Activated T-helper 1 cell treated with Interleukin-2 at 50 U/mL for 16 hours (primary cell): ENCODE results near the gene FAF1.

Experiments
- DNase-seq: peaks from one replicate; pipeline ENCODE4 v3.0.0-alpha.2; 2020; ENCODE audit warnings: low read depth

Gene FAF1

DNA sequence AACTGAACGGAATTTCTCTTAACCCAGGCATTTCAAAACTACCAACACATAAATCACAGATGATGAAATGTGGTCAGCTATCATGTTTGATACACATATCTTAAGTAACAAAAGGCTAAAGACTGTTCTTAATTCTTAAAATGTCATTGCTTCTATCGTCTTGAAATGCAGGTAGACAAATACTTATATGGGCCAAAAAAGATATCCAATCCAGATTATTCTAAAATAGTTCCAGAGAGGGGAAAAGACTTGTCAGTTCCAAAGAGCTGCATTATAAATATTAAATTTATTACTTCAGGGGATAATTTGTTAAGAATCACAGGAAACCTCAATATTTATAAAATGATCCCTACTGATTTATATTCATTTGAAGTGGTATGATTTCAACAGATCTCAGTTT, 259.4 kb downstream of the FAF1 start:
- no peak for DNase-seq

DNA sequence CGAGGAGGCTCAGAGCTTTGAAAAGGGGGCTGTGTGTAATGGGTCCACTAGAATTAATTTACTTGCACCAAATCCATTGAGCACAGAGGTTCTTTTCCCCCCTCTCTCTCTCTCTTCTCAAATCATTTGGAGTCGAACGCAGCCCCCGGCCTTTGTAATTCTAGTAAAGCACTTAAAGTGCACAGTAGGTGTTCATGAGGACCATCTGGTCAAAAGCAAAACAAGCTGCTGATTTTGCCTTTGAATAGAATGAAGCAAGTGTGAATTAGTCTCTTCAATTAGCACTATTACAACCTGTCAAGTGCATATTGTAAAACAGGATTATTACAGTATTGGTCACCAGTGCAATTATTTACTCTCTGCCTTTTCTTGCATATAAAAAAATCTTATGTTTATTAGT, 259.9 kb downstream of the FAF1 start:
- DNase-seq: no peak

DNA sequence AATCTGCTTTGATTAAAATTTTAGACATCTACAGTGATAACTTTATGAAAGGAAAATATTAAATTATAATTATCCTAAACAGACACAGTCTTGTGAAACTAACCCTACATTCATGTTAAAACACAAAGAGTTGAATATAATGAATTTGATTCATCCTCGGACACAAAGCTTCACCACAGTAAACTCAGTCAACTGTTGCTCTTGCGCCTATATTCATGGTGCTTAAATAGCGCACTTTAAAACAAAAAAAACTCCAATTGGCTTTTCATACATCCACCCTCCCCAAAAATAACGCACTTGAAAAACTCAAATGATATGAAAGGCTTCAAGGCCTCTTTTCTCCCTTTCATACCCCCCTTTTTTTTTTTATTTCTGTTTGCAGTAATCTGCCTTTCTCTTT, 260.3 kb downstream of the FAF1 start:
- no peak for DNase-seq

DNA sequence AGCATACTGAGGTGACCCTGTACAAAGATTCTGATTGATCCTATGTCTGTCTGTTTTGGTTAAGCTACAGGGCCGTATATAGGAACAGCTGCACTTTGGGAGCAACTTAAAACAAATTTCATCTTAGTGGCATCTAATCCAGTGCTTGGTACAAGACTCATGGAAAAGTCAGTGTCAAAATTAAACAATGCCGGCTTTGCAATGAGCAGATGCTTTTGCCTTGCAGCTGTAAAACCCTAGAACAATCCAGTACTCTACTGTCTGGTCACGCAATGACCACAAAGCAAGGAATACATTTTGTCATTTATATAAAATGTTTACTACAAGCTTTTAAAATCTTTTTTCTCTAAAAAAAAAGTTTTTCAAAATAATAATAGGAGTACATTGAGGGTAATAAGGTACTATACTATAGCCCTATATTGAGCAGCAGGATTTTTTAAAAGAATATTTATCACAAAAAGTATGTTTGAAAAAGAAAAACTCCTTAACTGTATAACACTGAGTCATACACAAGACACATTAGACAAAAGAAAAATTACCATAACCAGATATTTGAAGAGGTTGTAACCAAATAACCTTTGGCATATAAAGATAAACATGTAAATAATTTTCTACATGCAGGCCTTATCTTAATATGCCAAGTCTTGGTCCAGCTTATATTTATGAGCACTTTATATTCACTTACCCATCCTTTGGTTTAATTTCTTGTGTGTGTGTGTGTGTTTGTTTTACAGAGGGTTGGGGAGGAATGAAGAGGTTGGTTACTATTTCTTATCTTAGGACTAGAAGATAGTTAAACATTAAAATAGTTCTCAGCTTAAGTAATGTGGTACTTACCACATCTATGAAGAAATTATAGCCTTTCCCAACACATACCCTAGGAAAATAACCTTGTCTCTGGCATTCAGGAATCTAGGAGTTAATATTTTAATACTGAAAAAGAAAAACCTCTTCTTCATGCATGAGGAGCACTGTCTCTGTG, 262.3 kb downstream of the FAF1 start:
- DNase-seq: no peak

DNA sequence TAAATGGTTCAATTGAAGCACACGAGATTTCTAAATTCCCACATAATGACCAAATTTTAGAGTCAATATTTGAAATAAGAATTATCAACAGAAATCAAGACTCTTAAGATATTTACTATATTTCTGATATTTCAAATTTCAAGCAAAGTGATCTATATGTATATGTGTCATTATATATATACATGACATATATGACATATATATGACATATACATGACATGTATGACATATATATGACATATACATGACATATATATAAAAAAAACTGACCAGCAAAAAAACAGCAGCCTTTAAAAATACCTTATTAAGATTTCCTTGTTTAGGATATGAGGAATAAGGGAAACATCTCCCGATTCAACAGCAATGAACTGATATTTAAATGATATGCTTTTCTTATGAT, 266.2 kb downstream of the FAF1 start:
- no peak for DNase-seq

DNA sequence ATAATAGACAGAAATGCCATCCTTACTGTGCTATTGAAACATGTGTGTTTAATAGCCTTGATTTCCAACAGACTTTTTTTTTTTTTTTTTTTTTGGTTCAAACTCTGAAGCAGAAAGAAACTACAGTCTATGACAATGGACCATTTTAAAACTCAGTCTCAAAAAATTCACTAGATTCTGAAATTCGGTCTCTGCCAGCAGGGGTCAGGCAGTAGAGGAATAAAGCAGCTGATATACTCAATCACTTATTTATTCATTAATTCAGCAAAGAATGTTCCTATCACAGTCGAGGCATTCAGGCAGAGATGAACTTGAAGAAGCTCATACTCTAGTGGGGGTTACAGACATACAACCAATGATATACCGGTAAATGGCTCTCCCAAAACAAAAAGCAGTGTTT, 275.9 kb downstream of the FAF1 start:
- DNase-seq: no peak

DNA sequence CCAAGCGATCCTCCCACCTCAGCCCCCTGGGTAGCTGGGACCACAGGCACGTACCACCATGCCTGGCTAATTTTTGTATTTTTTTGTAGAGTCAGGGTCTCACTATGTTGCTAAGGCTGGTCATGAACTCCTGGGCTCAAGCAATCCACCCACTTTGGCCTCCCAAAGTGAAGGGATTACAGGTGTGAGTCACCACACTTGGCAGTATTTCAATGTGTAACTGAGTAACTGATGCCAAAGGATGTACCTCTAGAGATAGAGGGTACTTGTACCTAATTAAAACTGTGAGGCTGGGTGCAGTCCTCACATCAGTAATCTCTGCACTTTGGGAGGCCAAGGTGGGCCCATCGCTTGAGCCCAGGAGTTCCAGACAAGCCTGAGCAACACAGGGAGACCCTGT, 278.1 kb downstream of the FAF1 start:
- no peak for DNase-seq

DNA sequence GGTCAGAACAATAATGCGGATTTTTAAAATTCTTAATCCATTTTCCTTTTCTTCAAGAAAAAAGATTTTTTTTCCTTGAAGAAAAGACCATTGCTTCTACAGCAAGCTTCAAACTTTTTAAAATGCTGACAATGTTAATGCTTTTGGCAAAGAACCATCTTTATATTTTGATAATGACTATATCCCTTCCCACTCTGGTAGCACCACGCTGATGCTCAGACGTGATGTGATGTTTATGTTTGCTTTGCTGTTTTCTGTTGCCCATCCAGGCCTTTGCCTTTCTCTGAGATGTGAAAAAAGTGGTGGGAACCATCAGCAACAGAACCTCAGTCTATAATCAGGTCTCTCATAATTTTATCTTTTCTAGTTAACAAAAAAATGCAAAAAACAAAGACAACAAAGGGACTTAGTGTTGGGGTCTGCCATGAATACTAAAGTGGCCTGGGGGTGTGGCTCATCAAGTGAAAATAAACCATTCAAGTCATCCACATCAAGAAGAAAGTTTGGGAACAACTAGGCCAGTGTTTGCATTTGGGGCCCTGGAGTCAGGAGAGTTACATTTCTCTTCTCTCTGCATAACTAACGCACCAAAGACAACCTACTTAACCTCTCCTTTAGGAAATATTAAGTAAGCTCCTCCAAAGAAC, 292.2 kb downstream of the FAF1 start:
- DNase-seq: no peak

DNA sequence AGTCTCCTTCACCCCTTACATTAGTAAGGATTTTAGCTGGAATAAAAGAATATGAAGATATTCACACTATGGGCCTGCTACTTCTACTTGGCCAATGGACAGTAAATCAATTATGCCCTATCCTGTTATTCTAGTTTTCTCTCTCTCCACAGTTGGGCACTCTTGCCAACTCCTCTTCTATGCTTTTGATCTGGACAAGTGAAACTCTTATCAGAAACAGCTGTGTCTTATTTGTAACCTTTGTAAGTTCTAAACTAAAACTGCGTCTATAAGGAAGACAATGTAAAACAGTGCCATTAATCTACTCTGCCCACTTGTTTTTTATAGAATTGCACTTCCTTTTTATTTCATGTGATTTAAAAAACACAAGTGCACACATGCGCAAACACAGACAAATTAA, 292.8 kb downstream of the FAF1 start:
- no peak for DNase-seq

DNA sequence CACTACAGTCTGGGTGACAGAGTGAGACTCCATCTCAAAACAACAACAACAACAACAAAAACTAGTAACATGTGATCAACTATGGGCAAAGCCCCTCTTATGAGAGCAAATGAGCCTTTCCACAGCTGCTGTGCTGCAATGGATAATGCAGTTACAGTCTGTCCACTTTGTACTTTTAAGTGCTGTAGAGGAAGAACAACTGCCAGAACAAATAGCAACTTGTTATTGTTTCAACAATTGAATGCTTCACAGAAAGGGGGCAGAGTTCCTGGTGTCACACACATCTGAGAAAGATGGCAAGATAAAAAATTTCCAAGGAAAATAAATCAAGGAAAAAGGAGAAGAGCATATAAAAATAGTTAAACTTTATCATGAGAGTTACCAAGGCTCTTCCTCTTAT, 293.2 kb downstream of the FAF1 start:
- no peak for DNase-seq

DNA sequence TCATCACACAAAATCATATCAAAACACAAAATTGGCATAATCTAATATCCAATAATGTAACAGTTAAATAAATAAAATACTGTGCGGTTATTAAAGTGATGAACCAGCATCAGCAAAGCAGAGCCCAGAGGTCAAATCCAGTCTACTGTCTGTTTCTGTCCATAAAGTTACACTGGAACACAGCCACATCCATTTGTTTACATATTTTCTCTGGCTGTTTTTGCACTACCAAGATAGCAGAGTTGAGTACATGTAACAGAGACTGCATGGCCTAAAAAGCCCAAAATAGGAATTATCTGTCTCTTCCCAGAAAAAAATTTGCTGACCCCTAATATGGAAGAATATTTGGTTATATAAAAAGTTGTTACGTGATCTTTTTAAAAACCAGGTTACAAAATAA, 294.7 kb downstream of the FAF1 start:
- no peak for DNase-seq

DNA sequence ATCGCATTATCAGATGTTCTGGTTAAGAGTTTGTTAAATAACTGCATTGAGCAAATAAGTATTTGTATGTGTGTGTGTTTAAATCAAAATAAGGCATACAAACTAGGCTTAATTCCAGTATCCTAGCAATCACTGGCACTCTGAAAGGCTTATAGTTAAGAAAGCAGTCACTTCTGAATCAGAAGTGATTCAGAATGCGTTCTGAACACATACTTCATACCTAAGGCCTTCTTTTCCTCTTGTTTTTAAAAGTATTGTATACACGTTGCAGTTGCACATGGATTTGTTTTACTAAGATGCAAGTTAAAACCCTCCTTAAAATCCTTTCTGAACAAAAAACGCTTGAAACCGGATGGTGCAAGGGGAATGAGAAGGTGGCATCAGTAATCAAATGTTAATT, 298.4 kb downstream of the FAF1 start:
- no peak for DNase-seq

DNA sequence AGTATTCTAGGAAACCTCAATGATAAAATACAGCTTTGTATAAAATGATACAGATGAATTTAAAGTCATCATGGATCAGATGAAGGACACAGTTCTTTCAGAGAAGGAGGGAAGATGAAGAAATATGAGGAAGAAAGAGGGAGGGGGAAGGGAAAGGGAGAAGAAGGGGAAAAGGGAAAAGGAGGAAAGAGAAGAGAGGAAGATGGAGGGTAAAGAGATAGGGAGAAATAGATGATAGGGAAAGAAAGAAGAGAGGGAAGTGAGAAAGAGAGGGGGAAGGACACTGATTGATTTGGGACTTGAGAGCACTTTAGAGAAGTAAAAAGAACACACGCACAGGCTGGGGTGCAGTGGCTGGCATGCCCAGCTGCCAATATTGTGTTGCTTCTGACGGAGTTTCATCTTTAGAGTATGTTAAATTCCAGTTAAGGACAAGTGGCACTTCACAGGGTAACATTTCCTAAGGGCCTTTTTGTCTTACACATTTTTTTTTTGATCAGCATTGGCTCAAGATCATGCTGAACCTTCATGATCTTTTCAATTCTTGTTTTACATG, 300.9 kb downstream of the FAF1 start:
- no peak for DNase-seq

DNA sequence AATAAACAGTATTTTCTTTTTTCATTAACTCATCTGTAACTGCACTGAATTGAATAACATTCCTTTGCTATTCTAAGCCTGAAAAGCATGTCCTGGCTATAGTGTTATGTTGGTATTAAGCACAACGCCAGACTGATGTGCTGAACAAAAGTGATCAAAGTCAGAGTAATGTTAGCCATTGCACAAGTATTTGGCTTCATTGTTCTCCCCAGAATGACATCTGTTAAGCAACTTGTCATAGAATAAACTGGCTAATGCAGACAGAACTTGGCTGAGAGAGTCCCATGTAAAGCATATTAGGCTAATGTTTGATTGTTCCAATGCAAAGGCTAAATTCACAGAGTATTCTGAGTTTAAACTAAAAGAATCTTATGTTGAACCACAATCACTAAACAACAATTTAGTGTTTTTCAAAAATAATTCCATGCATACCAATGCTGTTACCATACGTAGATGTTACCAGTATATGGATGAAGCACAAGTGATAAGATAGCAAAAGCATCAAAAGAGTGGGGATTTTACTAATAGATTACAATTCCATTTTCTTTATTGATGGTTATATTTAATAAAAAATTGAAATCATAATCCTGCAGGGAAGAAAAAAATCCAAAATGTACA, 301.5 kb downstream of the FAF1 start:
- DNase-seq: no peak

DNA sequence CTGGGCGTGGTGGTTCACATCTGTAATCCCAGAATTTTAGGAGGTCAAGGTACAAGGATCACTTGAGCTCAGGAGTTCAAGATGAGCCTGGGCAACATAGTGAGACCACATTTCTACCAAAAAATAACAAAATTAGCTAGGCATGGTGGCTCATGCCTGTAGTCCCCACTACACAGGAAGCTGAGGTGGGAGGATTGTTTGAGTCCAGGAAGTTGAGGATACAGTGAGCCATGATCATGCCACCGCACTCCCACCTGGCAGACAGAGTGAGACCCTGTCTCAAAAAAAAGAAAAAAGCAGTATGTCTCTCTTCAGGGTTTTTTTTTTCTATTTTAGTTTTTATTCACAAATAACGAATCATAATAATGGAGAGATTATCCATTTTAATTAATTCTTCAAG, 303.1 kb downstream of the FAF1 start:
- no peak for DNase-seq

DNA sequence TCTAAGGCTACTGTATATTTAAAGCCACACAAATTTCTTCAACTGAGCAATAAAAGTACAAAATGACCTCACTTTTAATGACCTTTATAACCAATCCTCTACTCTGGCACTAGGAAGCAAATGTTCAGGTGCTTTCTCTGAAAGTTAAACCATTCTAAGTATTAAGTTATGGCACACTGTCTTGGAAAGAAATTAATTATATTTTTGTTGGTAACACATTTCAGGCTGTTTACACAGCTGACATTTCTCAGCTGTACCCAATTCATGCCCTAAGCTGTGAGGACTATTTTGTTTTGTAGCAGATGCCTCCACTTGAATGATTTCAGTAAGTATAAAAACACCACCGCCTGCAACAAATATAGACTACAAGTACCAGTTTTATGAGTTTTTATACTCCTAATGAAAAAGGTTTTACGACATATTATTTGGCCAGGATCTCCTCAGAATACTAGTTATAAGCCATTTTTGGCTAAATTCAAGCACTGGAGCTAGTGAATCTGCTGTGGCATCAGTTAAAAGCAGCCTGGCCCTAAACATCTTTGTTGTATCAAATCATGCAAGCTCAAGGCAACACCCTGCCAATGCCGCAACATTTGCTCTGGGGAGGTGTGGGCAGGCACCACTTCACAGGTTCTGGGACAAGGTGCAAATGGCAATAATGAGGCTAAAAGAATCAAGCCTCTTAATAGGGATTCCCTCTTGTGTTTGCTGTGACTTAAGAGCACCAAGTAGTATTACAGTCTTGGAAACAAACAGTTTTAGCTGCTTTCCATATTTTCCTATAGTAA, 308.4 kb downstream of the FAF1 start:
- DNase-seq: no peak

DNA sequence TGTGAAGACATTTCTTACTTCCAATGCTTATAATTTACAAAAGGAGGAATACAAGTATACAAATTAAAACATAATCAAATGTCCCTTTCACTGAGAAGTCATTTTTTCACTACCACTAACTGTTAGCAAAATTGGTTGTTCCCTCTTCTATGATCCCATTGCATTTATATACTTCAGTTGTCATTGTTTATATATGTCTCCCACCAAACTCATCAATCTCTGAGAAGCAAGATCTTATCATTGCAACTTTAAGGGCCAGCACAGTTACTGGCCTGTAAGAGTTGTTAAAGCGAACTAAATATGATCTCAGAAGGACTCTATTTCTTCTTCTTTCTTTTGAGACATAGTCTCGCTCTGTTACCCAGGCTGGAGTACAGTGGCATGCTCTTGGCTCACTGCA, 313.5 kb downstream of the FAF1 start:
- no peak for DNase-seq

DNA sequence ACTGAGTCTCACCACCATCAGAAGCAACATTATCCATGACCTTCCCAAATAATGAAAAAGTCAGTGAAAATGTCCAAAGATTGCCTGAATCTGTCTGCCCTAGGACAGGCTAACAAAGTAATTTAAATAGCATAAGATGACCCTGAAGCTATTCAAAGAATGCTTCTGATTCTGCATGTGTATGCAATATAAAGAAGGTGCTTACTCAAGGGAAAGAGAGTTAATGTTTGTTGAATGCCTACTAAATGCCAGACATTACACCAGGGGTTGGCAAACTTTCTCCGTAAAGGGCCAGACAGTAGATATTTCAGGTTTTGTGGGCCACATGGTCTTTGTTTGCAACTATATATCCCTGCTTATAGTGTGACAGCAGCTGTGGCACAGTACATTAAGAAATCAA, 314.9 kb downstream of the FAF1 start:
- no peak for DNase-seq

DNA sequence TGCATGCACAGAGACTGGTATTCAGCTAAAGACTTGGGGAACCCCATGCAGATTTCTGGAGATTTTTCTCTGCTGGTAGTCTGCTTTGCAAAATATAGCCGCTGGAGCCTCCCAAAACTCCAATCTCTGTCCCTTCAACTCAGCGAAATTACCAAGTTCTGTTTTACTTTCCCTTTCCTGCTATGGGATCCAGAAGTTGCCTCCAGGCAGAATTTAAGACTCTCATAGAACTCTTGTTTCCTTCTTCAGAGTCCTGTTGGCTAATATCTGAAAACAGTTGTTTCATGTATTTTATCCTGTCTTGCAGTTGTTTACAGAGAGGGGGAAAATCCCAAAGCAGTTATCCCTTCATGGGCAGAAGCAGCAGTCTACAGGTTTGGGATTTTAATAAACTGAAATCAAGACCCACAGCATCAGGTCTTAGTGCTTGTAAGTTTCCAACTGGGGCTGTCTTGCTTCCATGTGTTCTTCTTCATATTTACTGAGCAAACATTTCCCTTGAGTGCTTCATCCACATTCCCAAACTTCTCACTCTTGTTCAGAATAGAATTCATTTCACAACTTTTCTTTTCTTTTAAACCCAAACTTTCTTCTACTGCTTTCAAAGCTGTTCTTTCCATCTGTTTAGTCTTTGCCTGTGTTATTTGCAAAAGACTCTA, 315.5 kb downstream of the FAF1 start:
- no peak for DNase-seq

DNA sequence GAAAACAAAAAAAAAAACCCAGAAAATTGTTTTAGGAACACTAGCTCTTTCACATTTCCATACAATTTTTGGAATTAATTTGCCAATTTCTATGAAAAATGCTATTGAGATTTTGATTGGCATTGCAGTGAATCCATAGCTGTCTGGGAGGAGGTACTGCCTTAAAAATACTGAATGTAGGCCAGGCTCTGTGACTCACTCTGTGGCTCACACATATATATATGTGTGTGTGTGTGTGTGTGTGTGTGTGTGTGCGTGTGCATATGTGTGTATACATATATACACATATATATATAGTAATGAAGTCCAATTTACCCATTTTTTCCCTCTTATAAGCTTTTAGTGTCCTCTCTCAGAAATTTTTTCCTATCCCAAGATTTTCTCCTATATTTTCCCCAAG, 322.6 kb downstream of the FAF1 start:
- DNase-seq: no peak

DNA sequence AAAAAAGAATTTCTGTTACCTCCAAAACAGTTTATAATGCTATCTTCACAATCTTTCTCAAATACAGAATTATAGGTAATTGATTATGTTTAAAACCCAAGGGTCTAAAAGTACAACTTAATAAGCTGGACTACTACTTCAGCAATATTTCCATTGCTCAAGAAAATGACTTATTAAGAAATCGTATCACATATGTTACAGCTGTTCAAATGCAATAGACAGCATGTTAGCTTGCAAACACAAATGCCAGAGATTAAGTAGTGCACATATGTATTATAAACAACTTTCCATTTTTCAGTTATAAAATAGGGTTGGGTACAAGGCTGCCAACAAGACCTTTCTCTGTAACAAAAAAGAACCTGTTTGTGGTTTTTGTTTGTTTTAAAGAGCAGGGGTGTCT, 325.8 kb downstream of the FAF1 start:
- DNase-seq: no peak

DNA sequence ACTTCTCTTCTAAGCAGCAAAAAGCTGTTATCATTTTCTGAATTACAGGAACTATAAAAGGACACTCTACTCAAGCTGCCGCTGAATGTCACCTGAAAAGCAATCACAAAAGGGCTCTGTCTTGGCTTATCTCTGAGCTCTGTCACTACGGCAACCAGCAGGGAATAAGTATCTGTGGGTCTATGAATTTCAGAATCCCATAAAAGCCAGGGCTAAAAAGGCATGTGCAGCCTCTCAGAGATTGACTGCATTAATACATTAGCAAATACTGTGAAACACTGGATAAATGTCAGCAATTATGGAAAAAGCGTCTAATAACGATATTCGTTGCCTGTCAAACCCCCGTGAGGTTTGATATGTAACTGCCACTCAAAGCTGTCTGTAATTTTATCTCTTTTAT, 326.6 kb downstream of the FAF1 start:
- no peak for DNase-seq
